ENCODE data around the gene ABHD5. TPM values are rescaled to one million over a fixed set of nuclear protein-coding genes. Genes with fewer than 3 reads are reported as not detected.

Gene ABHD5
- total and polyA plus RNA-seq, 10 of the 15 experiments (the other 5 are each of a cell fraction or from before 2014, with no cell fraction given), result 5.5 to 24.4 (median 9.5) TPM

GRCh38 chr3:43691120-43691995, 620 bp downstream of the ABHD5 start (continued):
- no peak for TF ChIP-seq E2F8 (IDR thresholded peaks at IDR 0.05; ENCODE audit: low read depth, partially characterized antibody)
- 0 out of 2 replicates have a peak, but pooled peaks have one; percentile 28 for TF ChIP-seq BACH1 (IDR thresholded peaks at IDR 0.05; ENCODE audit: borderline replicate concordance)
- TF ChIP-seq NFYB (IDR thresholded peaks at IDR 0.05; ENCODE audit: insufficient read depth, low read depth, low read length), result no peak
- TF ChIP-seq MAX (IDR thresholded peaks at IDR 0.05; ENCODE audit: low read depth, low read length), result no peak
- TF ChIP-seq PBX3 (IDR thresholded peaks at IDR 0.05; ENCODE audit: insufficient replicate concordance, low read depth, low read length), result no peak
- TF ChIP-seq IKZF2 (IDR thresholded peaks at IDR 0.05), result no peak; a peak in 1 of 4 replicates
- no peak for TF ChIP-seq RELA (IDR thresholded peaks at IDR 0.05; ENCODE audit: borderline replicate concordance, partially characterized antibody)
- TF ChIP-seq MEF2B (IDR thresholded peaks at IDR 0.05; ENCODE audit: partially characterized antibody, poor library complexity, severe bottlenecking), result no peak
- TF ChIP-seq EGR1 (IDR thresholded peaks at IDR 0.05; ENCODE audit: borderline replicate concordance in 1 of 2, low read depth in 2 of 2, low read length in 2 of 2), result no peak
- no peak for TF ChIP-seq CBX3 (IDR thresholded peaks at IDR 0.05; ENCODE audit: borderline replicate concordance, low read depth)
- 0 out of 2 replicates have a peak, but pooled peaks have one; percentile 13 for TF ChIP-seq RB1 (IDR thresholded peaks at IDR 0.05; ENCODE audit: borderline replicate concordance)

All from GM12878 (cell line).